Astrocyte of the cerebellum (primary cell): ENCODE measurements around the gene KIF25.

Source experiments
- DNase-seq: peaks from one replicate; pipeline ENCODE4 v3.0.0-alpha.2; 2011; ENCODE audit warnings: low read depth
- H3K4me3 ChIP-seq: 2 replicates; pipeline ENCODE4 v1.5.1; 2011; ENCODE audit warnings: mild to moderate bottlenecking, low read depth, low read length, moderate library complexity
- in situ Hi-C: cut with HindIII; loops from 2 replicates; pipeline ENCODE4 v1.10.0; 2017; ENCODE audit warnings: low sequenced_read_pairs
- TF ChIP-seq, protein P1 (sequence below): IDR thresholded peaks from 2 replicates; pipeline ENCODE4 v1.5.1; 2012; ENCODE audit warnings: low read length, low read depth, moderate library complexity, mild to moderate bottlenecking; ENCODE audit errors: missing control alignments

The KIF25 gene

DNA sequence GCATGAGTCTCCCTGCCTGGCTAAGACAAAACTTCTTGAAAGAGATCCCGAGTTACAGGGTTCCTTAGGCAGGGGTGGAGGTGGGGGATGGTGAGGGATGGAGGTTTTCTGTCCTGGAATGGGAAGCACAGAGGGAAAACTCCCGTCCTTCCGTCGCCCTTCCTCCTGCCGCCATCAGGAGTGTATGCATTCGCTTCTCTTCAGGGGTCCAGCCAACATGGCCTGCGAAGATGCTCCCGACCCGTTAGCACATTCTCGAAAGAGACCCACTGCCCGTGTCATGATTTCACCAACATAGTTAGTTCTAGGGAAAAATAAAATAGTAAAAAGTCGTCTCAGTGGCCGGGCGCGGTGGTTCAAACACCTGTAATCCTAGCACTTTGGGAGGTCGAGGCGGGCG is 37.1 kb downstream of the KIF25 start:
- H3K4me3 ChIP-seq: no peak overlapping the region
- TF ChIP-seq, protein P1, sequence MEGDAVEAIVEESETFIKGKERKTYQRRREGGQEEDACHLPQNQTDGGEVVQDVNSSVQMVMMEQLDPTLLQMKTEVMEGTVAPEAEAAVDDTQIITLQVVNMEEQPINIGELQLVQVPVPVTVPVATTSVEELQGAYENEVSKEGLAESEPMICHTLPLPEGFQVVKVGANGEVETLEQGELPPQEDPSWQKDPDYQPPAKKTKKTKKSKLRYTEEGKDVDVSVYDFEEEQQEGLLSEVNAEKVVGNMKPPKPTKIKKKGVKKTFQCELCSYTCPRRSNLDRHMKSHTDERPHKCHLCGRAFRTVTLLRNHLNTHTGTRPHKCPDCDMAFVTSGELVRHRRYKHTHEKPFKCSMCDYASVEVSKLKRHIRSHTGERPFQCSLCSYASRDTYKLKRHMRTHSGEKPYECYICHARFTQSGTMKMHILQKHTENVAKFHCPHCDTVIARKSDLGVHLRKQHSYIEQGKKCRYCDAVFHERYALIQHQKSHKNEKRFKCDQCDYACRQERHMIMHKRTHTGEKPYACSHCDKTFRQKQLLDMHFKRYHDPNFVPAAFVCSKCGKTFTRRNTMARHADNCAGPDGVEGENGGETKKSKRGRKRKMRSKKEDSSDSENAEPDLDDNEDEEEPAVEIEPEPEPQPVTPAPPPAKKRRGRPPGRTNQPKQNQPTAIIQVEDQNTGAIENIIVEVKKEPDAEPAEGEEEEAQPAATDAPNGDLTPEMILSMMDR: no peak
- in situ Hi-C loops: no loop called here
- DNase-seq: no peak

DNA sequence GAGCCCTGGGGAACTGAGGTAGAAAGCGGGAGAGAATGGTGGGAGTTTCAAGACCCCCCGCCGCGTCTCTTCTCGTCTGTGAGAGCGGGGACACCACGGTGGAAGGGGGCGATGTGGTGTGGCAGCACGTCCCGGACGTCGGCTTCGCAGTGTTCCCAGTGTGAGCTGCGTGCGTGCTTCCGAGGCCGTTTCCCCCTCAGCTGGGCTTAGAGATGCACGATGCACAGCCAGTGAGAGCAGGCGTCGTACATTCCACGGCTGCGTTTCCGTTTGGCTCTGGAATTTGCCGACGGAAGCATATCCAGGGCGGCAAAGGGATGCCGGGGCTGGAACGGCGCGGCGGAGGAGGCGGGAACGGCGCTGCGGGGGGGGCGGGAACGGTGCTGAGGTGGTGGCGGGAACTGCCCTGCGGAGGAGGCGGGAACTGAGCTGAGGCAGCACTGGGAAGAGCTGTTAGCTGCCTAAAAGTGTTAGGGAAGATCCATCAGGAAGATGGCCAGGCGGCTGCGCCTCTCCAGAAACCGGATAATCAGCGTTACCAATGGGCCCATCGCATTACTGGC is 37.7 kb downstream of the KIF25 start:
- peak overlapping the region; percentile 24 for H3K4me3 ChIP-seq
- TF ChIP-seq, protein P1: no peak
- in situ Hi-C loops: no loop called here
- DNase-seq: peak; percentile 53

DNA sequence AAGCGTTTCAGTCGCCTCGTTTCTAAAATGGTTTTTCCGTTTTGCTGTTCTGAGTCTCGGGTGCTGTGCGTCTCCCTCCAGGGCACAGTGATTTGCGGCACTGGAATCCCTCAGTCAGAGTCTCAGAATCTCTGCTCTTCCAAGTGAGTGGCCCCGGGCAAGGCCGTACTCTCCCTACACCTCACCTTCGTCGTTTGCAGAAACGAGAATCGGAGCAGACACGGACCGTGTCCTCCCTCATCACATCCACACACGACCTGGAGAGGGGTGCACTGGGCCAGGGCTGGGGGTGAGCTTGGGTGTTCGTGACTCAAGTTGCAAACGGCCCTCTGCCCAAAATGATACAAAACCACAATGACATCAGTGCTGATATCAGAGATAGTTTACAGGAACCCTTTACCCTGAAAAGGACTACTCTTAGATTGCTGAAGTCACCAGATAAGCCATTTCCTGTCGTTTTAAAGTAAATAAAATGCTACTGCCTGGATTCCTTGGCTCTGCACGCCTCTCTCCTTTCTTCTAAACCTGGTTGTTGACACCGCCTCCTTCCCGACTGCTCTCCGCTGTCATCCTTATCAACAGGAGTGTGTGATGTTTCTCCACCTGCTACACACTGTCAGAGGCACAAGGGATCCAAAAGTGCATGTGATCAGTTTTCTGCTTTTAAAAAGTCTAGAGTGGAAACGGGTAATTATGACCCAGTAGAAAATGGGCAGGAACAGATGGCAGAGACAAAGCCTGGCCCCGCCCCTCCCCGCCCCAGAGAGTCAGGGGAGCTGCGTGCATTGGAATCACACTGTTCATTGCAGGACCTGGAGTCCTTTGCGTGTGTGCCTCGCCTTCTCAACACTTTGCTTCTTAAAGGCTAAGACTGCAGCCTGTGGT is 38.4 kb downstream of the KIF25 start:
- in situ Hi-C loops: no loop called here
- peak overlapping the region; percentile 24 for H3K4me3 ChIP-seq

DNA sequence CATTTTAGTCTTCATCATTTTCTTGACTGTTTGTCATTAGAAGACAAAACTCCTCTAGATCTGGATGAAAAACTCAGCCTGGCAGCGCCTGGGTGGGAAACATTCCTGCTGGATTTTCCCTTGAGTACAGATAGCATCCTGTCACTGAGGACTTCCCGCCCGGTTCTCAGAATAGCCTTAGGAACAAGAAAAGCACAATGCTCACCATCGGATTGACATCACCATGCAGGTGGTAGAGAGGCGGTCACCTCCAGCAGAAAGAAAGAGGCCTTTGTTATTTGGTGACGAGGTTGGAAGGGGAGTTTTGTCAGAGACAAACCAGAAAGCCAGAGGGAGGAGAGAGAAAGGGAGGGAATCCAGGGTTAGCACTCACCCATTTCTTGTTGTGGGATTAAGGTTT is 39.8 kb downstream of the KIF25 start:
- in situ Hi-C loops: no loop called here
- DNase-seq: no peak

More for the DNA sequence above, 38.4 kb downstream of the KIF25 start:
- TF ChIP-seq, protein P1: no peak
- DNase-seq: no peak

DNA sequence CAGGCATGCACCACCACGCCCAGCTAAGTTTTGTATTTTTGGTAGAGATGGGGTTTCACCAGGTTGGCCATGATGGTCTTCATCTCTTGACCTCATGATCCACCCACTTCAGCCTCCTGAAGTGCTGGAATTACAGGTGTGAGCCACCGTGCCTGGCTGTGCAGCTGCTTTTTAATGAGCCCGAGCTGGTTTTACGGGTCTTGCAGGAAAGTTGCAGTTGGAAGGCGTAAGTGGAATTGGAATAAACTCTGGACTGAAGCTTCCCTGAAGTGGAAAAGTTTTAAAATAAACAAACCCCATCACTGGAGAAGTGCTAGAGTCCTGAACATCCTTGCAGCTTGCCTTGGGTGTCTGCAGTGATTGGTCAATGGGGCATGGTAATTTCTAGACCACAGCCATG is 40.4 kb downstream of the KIF25 start:
- H3K4me3 ChIP-seq: no peak overlapping the region
- TF ChIP-seq, protein P1: no peak
- no peak for DNase-seq
- in situ Hi-C loops: no loop called here

More for the DNA sequence above, 39.8 kb downstream of the KIF25 start:
- TF ChIP-seq, protein P1: no peak
- H3K4me3 ChIP-seq: no peak overlapping the region

DNA sequence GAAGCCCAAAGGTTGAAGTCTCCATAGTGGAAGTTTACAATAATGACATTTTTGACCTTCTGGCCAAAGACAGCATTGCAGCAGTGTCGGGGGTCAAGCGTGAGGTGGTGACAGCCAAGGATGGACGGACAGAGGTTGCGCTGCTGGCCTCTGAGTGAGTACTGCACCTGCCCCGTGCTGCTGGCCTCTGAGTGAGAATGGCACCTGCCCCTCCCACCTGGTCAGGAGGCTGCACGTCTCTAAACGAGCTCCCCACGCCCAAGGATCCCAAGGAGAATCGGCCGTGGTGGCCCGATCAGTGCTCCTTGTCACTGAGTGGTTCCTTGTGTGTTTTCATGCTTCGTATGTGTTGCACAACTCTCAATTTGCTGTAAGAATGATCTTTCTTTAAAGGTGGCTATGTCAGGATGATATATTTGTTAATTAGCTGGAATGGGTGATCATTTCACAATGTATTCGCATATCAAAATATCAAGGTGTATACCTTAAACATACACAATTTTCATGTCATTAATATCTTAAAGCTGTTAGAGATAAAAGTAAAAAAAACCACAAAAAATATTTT is 41.2 kb downstream of the KIF25 start:
- in situ Hi-C loops: no loop called here
- no peak for DNase-seq
- no peak overlapping the region for H3K4me3 ChIP-seq
- TF ChIP-seq, protein P1: no peak
